ENCODE results near the gene UNKL.

- TF ChIP-seq TAF1 (IDR thresholded peaks at IDR 0.05; ENCODE audit: low read depth): no peak
- no peak for TF ChIP-seq EP300 (IDR thresholded peaks at IDR 0.05; ENCODE audit: borderline replicate concordance)
- no peak for TF ChIP-seq REST (IDR thresholded peaks at IDR 0.05; ENCODE audit: low read depth)
- no peak for TF ChIP-seq RAD21 (IDR thresholded peaks at IDR 0.05; ENCODE audit: low read depth)
- TF ChIP-seq MAX (IDR thresholded peaks at IDR 0.05): no peak
- no peak for TF ChIP-seq FOXM1 (IDR thresholded peaks at IDR 0.05; ENCODE audit: borderline replicate concordance, low read depth)
- TF ChIP-seq EGR1 (IDR thresholded peaks at IDR 0.05): no peak
- TF ChIP-seq NFIC (IDR thresholded peaks at IDR 0.05): no peak
Observed at GRCh38 chr16:1438229-1439057, 23.9 kb upstream of the UNKL start.

All from Ishikawa (cell line).